ENCODE data around the gene POP4. TPM values are rescaled to one million over a fixed set of nuclear protein-coding genes. Genes with fewer than 3 reads are reported as not detected.

Gene POP4
- total RNA-seq, 2 donors from 2014 or later, result 62.1 to 94.2 TPM

DNA sequence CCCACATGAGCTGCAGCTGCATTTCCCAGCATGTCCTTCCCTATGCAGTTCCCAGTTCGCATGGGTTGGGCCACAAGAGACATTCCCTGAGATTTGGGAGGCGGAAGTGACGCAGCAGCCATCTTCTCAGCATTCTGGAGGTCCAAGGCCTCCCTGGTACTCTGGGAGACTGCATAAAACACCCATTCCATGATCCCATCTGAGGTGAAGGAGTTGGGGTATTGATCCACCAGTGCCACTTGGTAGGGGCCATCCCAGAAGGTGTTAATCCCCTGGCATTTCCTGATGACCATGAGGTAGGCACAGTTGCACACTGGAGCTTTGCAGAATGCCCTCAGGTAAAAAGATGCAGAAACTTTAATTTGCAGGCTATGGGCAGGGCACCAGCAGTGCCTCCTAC, 25.4 kb downstream of the POP4 start:
- Histone ChIP-seq H3K27me3 (replicated peaks; ENCODE audit: insufficient read depth) (no peaks in the 10 kb centered on the region), H3K36me3 (no peaks in the 10 kb centered on the region), H3K4me3 (no peak overlapping the region), H3K9me3 (no peaks in the 10 kb centered on the region), H3K27ac (no peak overlapping the region), H3K4me1 (replicated peaks) (no peaks in the 10 kb centered on the region)
- TF ChIP-seq POLR2A (IDR thresholded peaks at IDR 0.05), result no peak
- intact Hi-C loops (cut with DNase I), result no loop called here
- 96% methylated on average over 3 of the region's 3 CpGs for WGBS
- DNase-seq (ENCODE audit: low spot score), result no peak

DNA sequence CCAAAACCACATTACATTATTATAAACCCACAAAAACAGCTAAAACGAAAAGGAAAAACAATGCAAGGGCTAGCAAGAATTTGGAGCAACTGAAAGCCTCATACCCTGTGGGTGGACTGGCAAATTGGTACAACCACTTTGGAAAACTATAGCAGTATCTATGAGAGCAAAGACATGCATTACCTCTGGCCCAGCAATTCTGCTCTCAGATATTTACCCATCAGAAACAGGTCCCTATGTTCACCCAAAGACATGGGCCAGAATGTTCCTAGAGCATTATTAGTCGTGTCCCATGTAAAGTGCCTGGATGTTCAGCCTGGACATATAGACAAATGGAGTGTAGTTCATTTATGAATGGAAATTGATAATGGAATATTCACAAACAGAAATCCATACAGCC, 27.9 kb downstream of the POP4 start:
- no peak overlapping the region for H3K27ac ChIP-seq
- H3K4me1 ChIP-seq (replicated peaks), result no peaks in the 10 kb centered on the region
- no peak for TF ChIP-seq POLR2A (IDR thresholded peaks at IDR 0.05)
- TF ChIP-seq POLR2AphosphoS5 (IDR thresholded peaks at IDR 0.05), result no peak
- TF ChIP-seq, protein P1, sequence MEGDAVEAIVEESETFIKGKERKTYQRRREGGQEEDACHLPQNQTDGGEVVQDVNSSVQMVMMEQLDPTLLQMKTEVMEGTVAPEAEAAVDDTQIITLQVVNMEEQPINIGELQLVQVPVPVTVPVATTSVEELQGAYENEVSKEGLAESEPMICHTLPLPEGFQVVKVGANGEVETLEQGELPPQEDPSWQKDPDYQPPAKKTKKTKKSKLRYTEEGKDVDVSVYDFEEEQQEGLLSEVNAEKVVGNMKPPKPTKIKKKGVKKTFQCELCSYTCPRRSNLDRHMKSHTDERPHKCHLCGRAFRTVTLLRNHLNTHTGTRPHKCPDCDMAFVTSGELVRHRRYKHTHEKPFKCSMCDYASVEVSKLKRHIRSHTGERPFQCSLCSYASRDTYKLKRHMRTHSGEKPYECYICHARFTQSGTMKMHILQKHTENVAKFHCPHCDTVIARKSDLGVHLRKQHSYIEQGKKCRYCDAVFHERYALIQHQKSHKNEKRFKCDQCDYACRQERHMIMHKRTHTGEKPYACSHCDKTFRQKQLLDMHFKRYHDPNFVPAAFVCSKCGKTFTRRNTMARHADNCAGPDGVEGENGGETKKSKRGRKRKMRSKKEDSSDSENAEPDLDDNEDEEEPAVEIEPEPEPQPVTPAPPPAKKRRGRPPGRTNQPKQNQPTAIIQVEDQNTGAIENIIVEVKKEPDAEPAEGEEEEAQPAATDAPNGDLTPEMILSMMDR (IDR thresholded peaks at IDR 0.05), result no peak
- no peak overlapping the region for H3K4me3 ChIP-seq
- intact Hi-C loops (cut with DNase I), result no loop called here
- no peaks in the 10 kb centered on the region for H3K36me3 ChIP-seq
- DNase-seq (ENCODE audit: low spot score), result no peak
- no peaks in the 10 kb centered on the region for H3K27me3 ChIP-seq (replicated peaks; ENCODE audit: insufficient read depth)
- H3K9me3 ChIP-seq, result no peaks in the 10 kb centered on the region
- WGBS, result 88% methylated on average over 2 of the region's 2 CpGs

DNA sequence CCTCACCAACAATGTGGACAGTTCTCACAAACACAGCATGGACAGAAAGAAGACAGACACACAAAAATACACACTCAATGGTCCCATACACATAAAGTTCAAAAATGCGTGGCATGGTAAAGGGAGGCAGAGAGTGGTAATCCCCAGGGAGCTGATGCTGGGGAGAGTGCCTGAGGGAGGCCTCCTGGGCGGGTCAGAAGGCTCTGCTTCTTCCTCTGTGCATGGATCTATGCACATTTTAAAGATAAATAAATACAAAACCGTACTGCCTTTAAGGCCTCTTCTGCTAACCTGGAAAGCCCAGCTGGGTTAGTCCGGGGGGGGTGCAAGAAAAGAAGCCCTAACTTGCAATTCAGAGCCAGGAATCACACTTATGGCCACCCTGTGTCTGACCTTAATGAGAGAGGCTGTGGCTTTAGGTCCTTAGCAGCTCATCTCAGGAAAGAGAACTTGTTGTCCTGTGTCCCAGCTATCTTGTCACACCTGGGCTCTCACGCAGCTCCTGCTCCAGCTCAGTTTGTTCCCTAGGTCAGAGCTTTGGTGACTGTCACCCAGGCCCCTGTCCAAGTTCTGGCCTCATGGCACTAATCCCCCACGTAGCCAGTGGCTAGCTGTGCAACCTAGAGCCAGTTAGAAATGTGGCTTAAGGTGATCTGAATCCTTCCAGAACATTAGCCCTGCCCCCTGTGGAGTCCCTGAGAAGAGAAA, 28.5 kb downstream of the POP4 start:
- Histone ChIP-seq H3K4me3 (no peak overlapping the region), H3K4me1 (replicated peaks) (no peaks in the 10 kb centered on the region), H3K9me3 (no peaks in the 10 kb centered on the region), H3K36me3 (no peaks in the 10 kb centered on the region), H3K27ac (no peak overlapping the region), H3K27me3 (replicated peaks; ENCODE audit: insufficient read depth) (no peaks in the 10 kb centered on the region)
- WGBS, result 76% methylated on average over 5 of the region's 6 CpGs
- TF ChIP-seq, protein P1 (IDR thresholded peaks at IDR 0.05), result no peak
- no peak for TF ChIP-seq POLR2AphosphoS5 (IDR thresholded peaks at IDR 0.05)
- no peak for TF ChIP-seq POLR2A (IDR thresholded peaks at IDR 0.05)
- intact Hi-C loops (cut with DNase I), result no loop called here
- no peak for DNase-seq (ENCODE audit: low spot score)

DNA sequence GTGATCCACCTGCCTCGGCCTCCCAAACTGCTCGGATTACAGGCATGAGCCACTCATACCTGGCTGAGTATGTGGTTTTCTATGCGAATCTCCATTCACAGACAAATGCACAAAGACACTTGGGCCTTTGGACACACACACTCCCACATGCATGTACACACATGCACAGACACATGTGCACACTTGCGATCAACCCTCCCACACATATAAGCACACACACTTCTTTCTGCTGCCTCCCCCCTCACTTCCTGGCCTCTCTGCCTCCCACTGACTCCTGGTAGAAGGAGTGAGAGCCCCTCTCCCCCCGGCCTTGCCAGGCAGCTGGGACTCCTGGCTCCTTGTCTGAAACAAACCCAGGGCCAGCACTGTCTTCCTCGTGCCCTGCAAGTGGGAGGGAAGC, 29.9 kb downstream of the POP4 start:
- TF ChIP-seq POLR2AphosphoS5 (IDR thresholded peaks at IDR 0.05) (no peak), POLR2A (IDR thresholded peaks at IDR 0.05) (no peak)
- TF ChIP-seq, protein P1 (IDR thresholded peaks at IDR 0.05), result no peak
- Histone ChIP-seq H3K36me3 (no peaks in the 10 kb centered on the region), H3K4me3 (no peak overlapping the region), H3K27me3 (replicated peaks; ENCODE audit: insufficient read depth) (no peaks in the 10 kb centered on the region), H3K4me1 (replicated peaks) (no peaks in the 10 kb centered on the region), H3K27ac (no peak overlapping the region), H3K9me3 (no peaks in the 10 kb centered on the region)
- 84% methylated on average over 6 of the region's 6 CpGs for WGBS
- intact Hi-C loops (cut with DNase I), result no loop called here
- no peak for DNase-seq (ENCODE audit: low spot score)

DNA sequence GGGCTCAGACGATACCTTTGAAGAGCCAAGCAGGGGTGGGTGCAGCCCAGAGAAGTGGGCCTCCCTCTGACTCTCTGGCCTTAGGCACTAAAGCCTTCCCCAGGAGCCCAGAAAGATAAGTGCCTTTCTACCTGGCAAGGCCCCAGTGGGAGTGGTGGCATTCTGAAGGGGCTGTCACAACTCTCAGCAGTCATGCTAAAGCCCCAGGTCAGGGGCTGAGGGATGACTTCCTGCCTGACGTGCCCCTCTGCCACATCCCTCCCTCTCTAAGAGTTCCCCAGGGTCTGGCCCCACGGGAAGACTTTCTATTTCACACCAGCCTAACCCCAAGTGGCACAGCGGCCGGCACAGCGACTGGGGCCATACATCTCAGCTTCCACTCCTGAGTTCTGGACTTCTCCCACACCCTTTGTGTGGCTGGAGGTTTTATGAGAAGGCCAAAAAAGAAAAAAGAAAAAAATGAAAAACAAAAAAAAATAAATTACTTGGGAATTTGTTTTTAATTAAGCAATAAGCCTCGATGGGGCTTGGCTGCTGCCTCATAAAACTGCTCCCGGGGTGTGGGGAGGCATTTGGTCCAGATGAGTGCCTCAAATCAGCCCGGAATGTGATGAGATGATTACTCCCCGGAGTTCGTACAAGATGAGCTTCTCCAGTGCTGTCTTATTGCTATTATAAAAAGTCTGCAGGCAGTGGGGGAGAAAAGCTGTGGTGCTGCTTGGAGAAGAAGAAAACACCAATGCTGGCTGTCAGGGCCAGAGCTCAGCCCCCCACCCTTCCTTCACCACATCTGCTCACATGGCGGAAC, 30.7 kb downstream of the POP4 start:
- H3K27ac ChIP-seq, result no peak overlapping the region
- DNase-seq (ENCODE audit: low spot score), result no peak
- no peaks in the 10 kb centered on the region for H3K27me3 ChIP-seq (replicated peaks; ENCODE audit: insufficient read depth)
- intact Hi-C loops (cut with DNase I), result no loop called here
- 53% methylated on average over 12 of the region's 12 CpGs for WGBS
- H3K9me3 ChIP-seq, result no peaks in the 10 kb centered on the region
- TF ChIP-seq, protein P1 (IDR thresholded peaks at IDR 0.05), result no peak
- TF ChIP-seq POLR2AphosphoS5 (IDR thresholded peaks at IDR 0.05) (no peak), POLR2A (IDR thresholded peaks at IDR 0.05) (no peak)
- no peaks in the 10 kb centered on the region for H3K4me1 ChIP-seq (replicated peaks)
- H3K36me3 ChIP-seq, result no peaks in the 10 kb centered on the region
- H3K4me3 ChIP-seq, result no peak overlapping the region
